Gastroesophageal sphincter (tissue), 4 donors: ENCODE data around the gene GALNT9. TPM values are rescaled to one million over a fixed set of nuclear protein-coding genes. Genes with fewer than 3 reads are reported as not detected.
A peak's percentile ranks its signal among the peaks of the same experiment; 100 is the strongest.

Source experiments
- ATAC-seq: fragments of 150-250 bp; one replicate; pipeline ENCODE4 v1.9.1; 2016; ENCODE audit warnings: mild to moderate bottlenecking, moderate library complexity
- H3K27ac ChIP-seq, 4 donors: fragments of 200-600 bp; sonication (generic) in 3 of 4; 1 replicate in 3 of 4; 2 replicates in 1 of 4; pipeline ENCODE4 v1.5.1; 2016 to 2019
- H3K27me3 ChIP-seq: fragments of 200-600 bp; sonication (generic); one replicate; pipeline ENCODE4 v1.5.1; 2019
- H3K36me3 ChIP-seq, 2 donors: fragments of 200-600 bp; sonication (generic); one replicate each; pipeline ENCODE4 v1.5.1; 2019; ENCODE audit warnings: control low read depth in 1 of 2
- H3K4me1 ChIP-seq, 3 donors: fragments of 200-600 bp; sonication (generic); 1 replicate in 2 of 3; 2 replicates in 1 of 3; pipeline ENCODE4 v1.5.1; 2016 to 2019; ENCODE audit warnings: control low read depth in 2 of 3
- H3K4me3 ChIP-seq, 2 donors: fragments of 200-600 bp; sonication (generic); one replicate each; pipeline ENCODE4 v1.5.1; 2019; ENCODE audit warnings: mild to moderate bottlenecking in 1 of 2, moderate library complexity in 1 of 2
- H3K9me3 ChIP-seq, 3 donors: fragments of 200-600 bp; sonication (generic); one replicate each; pipeline ENCODE4 v1.5.1; 2017 to 2019; ENCODE audit warnings: control low read depth in 2 of 3
- CTCF ChIP-seq, 4 experiments: fragments of 200-600 bp in 2 of 4; fragments of 450-650 bp in 2 of 4; sonication (generic) in 1 of 4; IDR thresholded peaks; one replicate each; pipeline ENCODE4 v1.5.1; 2017 to 2019; ENCODE audit warnings: antibody characterized with exemption in 4 of 4, mild to moderate bottlenecking in 2 of 4, moderate library complexity in 2 of 4
- EP300 ChIP-seq: sonication (generic); formaldehyde crosslinking; IDR thresholded peaks from one replicate; pipeline ENCODE4 v1.6.1; 2017; ENCODE audit warnings: antibody characterized with exemption, mild to moderate bottlenecking
- POLR2A ChIP-seq, 2 donors: fragments of 450-650 bp; IDR thresholded peaks; one replicate each; pipeline ENCODE4 v1.6.1; 2017; ENCODE audit warnings: antibody characterized with exemption in 2 of 2, mild to moderate bottlenecking in 2 of 2, moderate library complexity in 1 of 2
- POLR2AphosphoS5 ChIP-seq: sonication (generic); formaldehyde crosslinking; IDR thresholded peaks from one replicate; pipeline ENCODE4 v1.6.1; 2017; ENCODE audit warnings: antibody characterized with exemption
- whole genome bisulfite sequencing, 2 donors: methylation state at CpG; one replicate each; pipeline ENCODE4 v1.1.5; 2018; ENCODE audit warnings: low coverage in 1 of 2; 5-methylcytosine and 5-hydroxymethylcytosine counted together
- total RNA-seq, 4 donors: library from RNA; depleted of rRNA; stranded (reverse); fragments of >200 nt; gene quantifications; one replicate each; pipeline ENCODE4 v1.1.0, GENCODE V29; 2016

GALNT9 gene
- total RNA-seq, 4 donors from 2014 or later, result 2.0 TPM; not detected in 3

DNA sequence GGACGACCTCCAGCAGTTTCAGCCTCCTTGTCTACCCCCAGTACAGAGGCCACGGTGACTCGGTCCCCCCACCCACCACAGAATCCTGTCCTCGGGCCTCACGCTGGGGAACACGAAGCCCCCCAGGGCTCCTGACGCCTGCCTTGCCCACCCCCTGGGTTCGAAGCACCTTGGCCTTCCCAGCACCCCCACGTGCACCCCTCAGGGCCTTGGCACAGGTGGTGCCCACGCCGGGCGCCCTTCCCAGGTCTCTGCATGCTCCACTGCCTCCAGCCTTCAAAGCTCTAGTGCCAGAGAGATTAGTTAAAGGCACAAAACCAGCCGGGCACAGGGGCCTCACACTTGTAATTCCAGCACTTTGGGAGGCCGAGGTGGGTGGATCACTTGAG is 123.3 kb downstream of the GALNT9 start:
- Histone ChIP-seq H3K27ac (no peak overlapping the region), H3K9me3 (peaks cover 0 to 15% (median 0%) of the 10 kb centered on the region in 3 donors), H3K27me3 (peaks cover 82% of the 10 kb centered on the region), H3K36me3 (no peaks in the 10 kb centered on the region), H3K4me3 (no peak overlapping the region), H3K4me1 (peaks cover 0 to 19% (median 12%) of the 10 kb centered on the region in 3 donors)
- TF ChIP-seq POLR2A (IDR thresholded peaks at IDR 0.05) (no peak), EP300 (no peak), CTCF (IDR thresholded peaks at IDR 0.05) (no peak), POLR2AphosphoS5 (no peak)
- no peak for ATAC-seq
- 100% methylated on average over 1 of the region's 14 CpGs; no CpG with 5 or more reads in 1 of the 2 donors for WGBS, 2 donors

- no CpG with 5 or more reads among the region's 53 CpGs for WGBS, 2 donors
- Histone ChIP-seq H3K9me3 (peaks cover 0 to 15% (median 0%) of the 10 kb centered on the region in 3 donors), H3K4me3 (peak overlapping the region in 1 of 2 donors; percentile 41), H3K4me1 (peaks cover 0 to 19% (median 12%) of the 10 kb centered on the region in 3 donors), H3K27me3 (peaks cover 86% of the 10 kb centered on the region), H3K36me3 (no peaks in the 10 kb centered on the region), H3K27ac (no peak overlapping the region)
- TF ChIP-seq POLR2AphosphoS5 (no peak), EP300 (no peak), CTCF (IDR thresholded peaks at IDR 0.05) (no peak), POLR2A (IDR thresholded peaks at IDR 0.05) (no peak)
- ATAC-seq, result peak; percentile 52
Observed at GRCh38 chr12:132205271-132206045, 123.9 kb downstream of the GALNT9 start.

GRCh38 chr12:132204793-132205270 is 124.6 kb downstream of the GALNT9 start:
- H3K27ac ChIP-seq, result no peak overlapping the region
- H3K36me3 ChIP-seq, result no peaks in the 10 kb centered on the region
- peaks cover 0 to 15% (median 0%) of the 10 kb centered on the region in 3 donors for H3K9me3 ChIP-seq
- 0% methylated on average over 3 of the region's 20 CpGs; no CpG with 5 or more reads in 1 of the 2 donors for WGBS, 2 donors
- peaks cover 87% of the 10 kb centered on the region for H3K27me3 ChIP-seq
- H3K4me1 ChIP-seq, result peaks cover 0 to 19% (median 12%) of the 10 kb centered on the region in 3 donors
- TF ChIP-seq POLR2AphosphoS5 (no peak), CTCF (IDR thresholded peaks at IDR 0.05) (no peak), POLR2A (IDR thresholded peaks at IDR 0.05) (no peak), EP300 (no peak)
- peak; percentile 14 for ATAC-seq
- peak overlapping the region in 1 of 2 donors; percentile 41 for H3K4me3 ChIP-seq

GRCh38 chr12:132204063-132204792 is 125.2 kb downstream of the GALNT9 start:
- Histone ChIP-seq H3K36me3 (no peaks in the 10 kb centered on the region), H3K9me3 (peaks cover 0 to 15% (median 0%) of the 10 kb centered on the region in 3 donors), H3K4me1 (peaks cover 0 to 19% (median 12%) of the 10 kb centered on the region in 3 donors), H3K4me3 (no peak overlapping the region), H3K27me3 (peaks cover 93% of the 10 kb centered on the region), H3K27ac (no peak overlapping the region)
- WGBS, 2 donors, result 39 to 45% methylated on average over 22 of the region's 33 CpGs
- ATAC-seq, result no peak
- TF ChIP-seq EP300 (no peak), POLR2A (IDR thresholded peaks at IDR 0.05) (no peak), CTCF (IDR thresholded peaks at IDR 0.05) (no peak), POLR2AphosphoS5 (no peak)
